Loucy (cell line): Measurements from ENCODE around the gene EPB41L3.

ENCODE experiments used
- CTCF ChIP-seq: fragments of 200-600 bp; sonication (generic); conservative IDR thresholded peaks from 2 replicates; pipeline ENCODE4 v1.5.1; 2014; ENCODE audit warnings: mild to moderate bottlenecking, antibody characterized with exemption, low read length
- EZH2phosphoT487 ChIP-seq: fragments of 200-600 bp; IDR thresholded peaks from 2 replicates; pipeline ENCODE4 v1.6.1; 2018; ENCODE audit warnings: antibody characterized with exemption, mild to moderate bottlenecking, moderate library complexity, borderline replicate concordance

GRCh38 chr18:5455674-5456073 lies 88.1 kb downstream of the EPB41L3 start:
- no peak for TF ChIP-seq CTCF
- no peak for TF ChIP-seq EZH2phosphoT487
